Measurements from ENCODE around the gene WDR55. TPM values are rescaled to one million over a fixed set of nuclear protein-coding genes. Genes with fewer than 3 reads are reported as not detected.
"Not testable (repeated sequence)": the region's sequence is repeated elsewhere in the genome, so short reads cannot be mapped to it uniquely, and the experiment has no call there.

Gene WDR55
- total RNA-seq = 10 to 100 TPM; 18.9 to 19.8 TPM

GRCh38 chr5:140664359-140665119 lies at the start of gene WDR55:
Gene WDR55 (plus strand): TSS chr5:140664904. CDS start chr5:140664913, 9 bp downstream.
- DNase-seq = peak; percentile 97
- intact Hi-C loops (cut with micrococcal nuclease) = loop anchor here (1.0 kb wide), 8 partner anchors 17 to 489 kb away; partner anchors contain the start of genes ANKHD1, APBB3, CYSTM1 and HARS1

DNA sequence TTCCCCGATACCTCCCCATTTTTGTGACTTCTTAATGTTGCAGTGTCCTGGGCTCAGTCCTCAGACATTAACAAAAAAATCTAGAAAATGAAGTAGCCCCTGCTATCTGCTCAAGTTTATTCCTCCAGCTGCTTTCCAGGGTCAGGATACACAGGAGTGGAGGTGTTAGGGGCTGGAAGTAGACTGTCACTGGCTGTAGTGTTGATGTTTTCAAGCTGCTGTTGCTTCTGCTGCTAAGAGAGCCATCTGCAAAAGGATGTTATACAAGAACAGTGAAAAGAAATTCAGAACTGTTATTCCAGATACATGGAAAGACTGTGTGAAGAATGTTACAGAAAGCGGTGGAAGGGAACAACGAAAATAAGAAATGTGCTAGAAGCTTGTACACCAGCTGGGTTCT lies 42.4 kb upstream of the WDR55 start:
- Mint-ChIP-seq H3K36me3 (ENCODE audit: low read depth) (no peaks in the 10 kb centered on the region), H3K4me3 (no peak overlapping the region), H3K4me1 (ENCODE audit: low read depth) (no peaks in the 10 kb centered on the region), H3K27me3 (ENCODE audit: low read depth) (peaks cover 2% of the 10 kb centered on the region), H3K9me3 (no peaks in the 10 kb centered on the region), H3K27ac (no peak overlapping the region)
- CTCF ChIA-PET = interaction anchor here (1.2 kb wide), 1 partner anchor 10 kb away, joined by 3 read pairs; the partner anchor contains the start of gene CD14
- no peak for DNase-seq
- intact Hi-C loops (cut with micrococcal nuclease) = no loop called here

More at GRCh38 chr5:140664359-140665119, at the start of gene WDR55:
- peak within 1 kb of the TSS; percentile 97 for H3K4me3 Mint-ChIP-seq
- no peaks in the 10 kb centered on the region for H3K27me3 Mint-ChIP-seq (ENCODE audit: low read depth)
- H3K9me3 Mint-ChIP-seq = no peaks in the 10 kb centered on the region
- H3K36me3 Mint-ChIP-seq (ENCODE audit: low read depth) = peaks cover 38% of the 10 kb centered on the region
- H3K27ac Mint-ChIP-seq = peak within 1 kb of the TSS; percentile 91
- H3K4me1 Mint-ChIP-seq (ENCODE audit: low read depth) = peaks cover 33% of the 10 kb centered on the region
- CTCF ChIA-PET = interaction anchor here (1.0 kb wide), 1 partner anchor 303 kb away, joined by 5 read pairs; no protein-coding TSS in a partner anchor

DNA sequence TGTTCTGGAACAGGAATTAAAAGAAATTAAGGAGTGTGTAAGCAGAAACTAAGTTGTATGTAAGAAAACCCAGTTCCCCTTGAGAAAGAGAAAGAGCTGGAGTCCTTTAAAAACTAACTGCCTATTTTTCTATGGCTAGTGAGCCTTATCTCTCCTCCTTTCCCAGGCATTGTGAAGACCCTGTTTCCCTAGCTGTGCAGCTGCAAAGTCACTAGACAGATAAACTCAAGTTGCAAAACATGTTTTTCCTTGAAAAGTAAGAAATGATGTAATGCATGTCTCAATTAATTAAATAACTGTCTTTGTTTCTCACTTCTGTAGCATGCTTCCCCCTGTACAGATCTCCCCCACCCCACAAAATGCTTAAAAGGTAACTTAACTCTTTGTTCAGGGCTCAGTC lies 41.6 kb upstream of the WDR55 start:
- H3K27me3 Mint-ChIP-seq (ENCODE audit: low read depth); H3K27ac Mint-ChIP-seq; H3K4me3 Mint-ChIP-seq; H3K9me3 Mint-ChIP-seq; H3K36me3 Mint-ChIP-seq (ENCODE audit: low read depth); H3K4me1 Mint-ChIP-seq (ENCODE audit: low read depth); DNase-seq; intact Hi-C loops (cut with micrococcal nuclease): not testable (repeated sequence)
- CTCF ChIA-PET = interaction anchor here (1.2 kb wide), 1 partner anchor 10 kb away, joined by 3 read pairs; the partner anchor contains the start of gene CD14

DNA sequence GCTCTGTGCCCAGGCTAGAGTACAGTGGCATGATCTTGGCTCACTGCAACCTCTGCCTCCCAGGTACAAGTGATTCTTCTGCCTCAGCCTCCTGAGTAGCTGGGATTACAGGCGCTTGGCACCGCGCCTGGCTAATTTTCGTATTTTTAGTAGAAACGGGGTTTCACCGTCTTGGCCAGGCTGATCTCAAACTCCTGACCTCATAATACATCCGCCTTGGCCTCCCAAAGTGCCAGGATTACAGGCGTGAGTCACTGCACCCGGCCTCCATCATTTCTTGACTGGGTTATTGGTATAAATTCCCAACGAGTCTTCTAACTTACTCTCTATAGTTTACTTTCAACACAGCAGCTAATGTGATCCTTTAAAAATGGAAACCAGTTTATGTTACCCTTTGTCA lies 39.8 kb upstream of the WDR55 start:
- H3K9me3 Mint-ChIP-seq; DNase-seq; H3K27me3 Mint-ChIP-seq (ENCODE audit: low read depth); H3K36me3 Mint-ChIP-seq (ENCODE audit: low read depth); H3K4me3 Mint-ChIP-seq; H3K4me1 Mint-ChIP-seq (ENCODE audit: low read depth); H3K27ac Mint-ChIP-seq; intact Hi-C loops (cut with micrococcal nuclease): not testable (repeated sequence)
- CTCF ChIA-PET = interaction anchor here (0.6 kb wide), 1 partner anchor 55 kb away, joined by 3 read pairs; no protein-coding TSS in a partner anchor

DNA sequence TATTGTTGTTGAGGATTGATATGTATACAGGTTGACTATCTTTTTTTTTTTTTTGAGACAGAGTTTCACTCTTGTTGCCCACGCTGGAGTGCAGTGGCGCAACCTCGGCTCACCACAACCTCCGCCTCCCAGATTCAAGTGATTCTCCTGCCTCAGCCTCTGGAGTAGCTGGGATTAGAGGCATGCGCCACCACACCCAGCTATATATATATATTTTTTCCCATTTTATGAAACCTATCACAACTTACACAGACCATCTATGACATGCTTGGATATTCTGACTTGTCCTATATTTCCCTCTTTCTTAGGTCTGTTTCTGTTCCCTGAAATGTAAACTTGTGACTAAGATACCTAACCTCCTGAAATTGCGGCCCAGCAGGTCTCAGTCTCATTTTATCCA lies 36.7 kb upstream of the WDR55 start:
- Mint-ChIP-seq H3K4me3 (no peak overlapping the region), H3K4me1 (ENCODE audit: low read depth) (peaks cover 13% of the 10 kb centered on the region), H3K27me3 (ENCODE audit: low read depth) (peaks cover 9% of the 10 kb centered on the region), H3K27ac (no peak overlapping the region), H3K9me3 (no peaks in the 10 kb centered on the region), H3K36me3 (ENCODE audit: low read depth) (no peaks in the 10 kb centered on the region)
- DNase-seq = no peak
- intact Hi-C loops (cut with micrococcal nuclease) = no loop called here
- CTCF ChIA-PET = no interaction called here

- Mint-ChIP-seq H3K4me1 (ENCODE audit: low read depth) (peaks cover 19% of the 10 kb centered on the region), H3K27ac (no peak overlapping the region), H3K36me3 (ENCODE audit: low read depth) (no peaks in the 10 kb centered on the region), H3K27me3 (ENCODE audit: low read depth) (peaks cover 9% of the 10 kb centered on the region), H3K9me3 (no peaks in the 10 kb centered on the region), H3K4me3 (no peak overlapping the region)
- no peak for DNase-seq
- CTCF ChIA-PET = interaction anchor here (0.6 to 0.7 kb wide), 2 partner anchors 12 to 14 kb away, joined by 3 read pairs; no protein-coding TSS in a partner anchor
- intact Hi-C loops (cut with micrococcal nuclease) = no loop called here
Measured at GRCh38 chr5:140628711-140629110, 36.0 kb upstream of the WDR55 start.

DNA sequence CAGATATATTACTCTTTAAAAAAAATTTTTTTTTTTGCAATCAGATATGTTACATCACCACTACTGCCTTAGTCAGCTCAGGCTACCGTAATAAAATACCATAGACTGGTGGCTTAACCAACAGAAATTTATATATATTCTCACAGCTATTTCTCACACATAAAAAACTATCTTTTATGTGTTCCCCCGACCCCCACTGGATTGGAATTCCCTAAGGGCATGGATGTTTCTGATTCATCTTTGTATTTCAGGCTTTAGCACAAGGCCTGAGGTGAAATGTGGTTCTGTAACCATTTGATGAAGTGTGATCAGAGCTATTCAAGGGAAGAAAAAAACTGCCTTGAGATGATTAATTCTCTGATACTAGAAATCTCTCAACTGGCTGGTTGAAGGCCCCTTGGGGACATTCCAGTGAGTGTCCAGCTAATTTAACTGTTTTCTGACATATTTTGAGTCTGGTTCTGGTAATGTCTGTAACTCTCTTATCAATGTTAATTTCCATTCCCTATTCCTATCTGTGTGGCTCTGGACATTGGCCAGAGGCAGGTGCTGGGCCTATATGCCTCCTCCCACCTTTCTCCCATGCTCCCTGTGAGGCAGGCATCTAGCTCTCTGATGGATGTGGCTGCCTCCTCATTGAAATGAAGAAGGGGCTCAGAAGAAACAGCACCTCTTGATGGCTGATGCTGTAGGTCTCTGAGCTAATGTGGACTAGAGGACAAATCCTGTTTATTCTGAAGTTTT lies 34.2 kb upstream of the WDR55 start:
- Mint-ChIP-seq H3K9me3 (no peaks in the 10 kb centered on the region), H3K4me3 (no peak overlapping the region), H3K4me1 (ENCODE audit: low read depth) (peaks cover 25% of the 10 kb centered on the region), H3K36me3 (ENCODE audit: low read depth) (no peaks in the 10 kb centered on the region), H3K27ac (no peak overlapping the region), H3K27me3 (ENCODE audit: low read depth) (peaks cover 9% of the 10 kb centered on the region)
- CTCF ChIA-PET = interaction anchor here (0.5 to 1.7 kb wide), 5 partner anchors 26 to 492 kb away, joined by 3 to 6 read pairs (median 3); partner anchors contain the start of gene EIF4EBP3
- intact Hi-C loops (cut with micrococcal nuclease) = no loop called here
- no peak for DNase-seq

- H3K9me3 Mint-ChIP-seq = no peaks in the 10 kb centered on the region
- H3K4me3 Mint-ChIP-seq = no peak overlapping the region
- H3K36me3 Mint-ChIP-seq (ENCODE audit: low read depth) = no peaks in the 10 kb centered on the region
- H3K4me1 Mint-ChIP-seq (ENCODE audit: low read depth) = peaks cover 27% of the 10 kb centered on the region
- peaks cover 9% of the 10 kb centered on the region for H3K27me3 Mint-ChIP-seq (ENCODE audit: low read depth)
- no peak for DNase-seq
- CTCF ChIA-PET = interaction anchor here (1.3 to 1.7 kb wide), 2 partner anchors 26 to 91 kb away, joined by 3 to 5 read pairs; no protein-coding TSS in a partner anchor
- intact Hi-C loops (cut with micrococcal nuclease) = no loop called here
- no peak overlapping the region for H3K27ac Mint-ChIP-seq
Measured at GRCh38 chr5:140631036-140631417, 33.7 kb upstream of the WDR55 start.

- Mint-ChIP-seq H3K4me1 (ENCODE audit: low read depth) (peaks cover 27% of the 10 kb centered on the region), H3K9me3 (no peaks in the 10 kb centered on the region), H3K27me3 (ENCODE audit: low read depth) (peaks cover 9% of the 10 kb centered on the region), H3K27ac (no peak overlapping the region), H3K4me3 (peak overlapping the region; percentile 83), H3K36me3 (ENCODE audit: low read depth) (no peaks in the 10 kb centered on the region)
- intact Hi-C loops (cut with micrococcal nuclease) = no loop called here
- DNase-seq = peak; percentile 48
- CTCF ChIA-PET = interaction anchor here (1.1 to 1.9 kb wide), 6 partner anchors 10 to 268 kb away, joined by 3 to 5 read pairs (median 4); partner anchors contain the start of genes ANKHD1 and SRA1
Measured at GRCh38 chr5:140631831-140632365, 32.8 kb upstream of the WDR55 start.

DNA sequence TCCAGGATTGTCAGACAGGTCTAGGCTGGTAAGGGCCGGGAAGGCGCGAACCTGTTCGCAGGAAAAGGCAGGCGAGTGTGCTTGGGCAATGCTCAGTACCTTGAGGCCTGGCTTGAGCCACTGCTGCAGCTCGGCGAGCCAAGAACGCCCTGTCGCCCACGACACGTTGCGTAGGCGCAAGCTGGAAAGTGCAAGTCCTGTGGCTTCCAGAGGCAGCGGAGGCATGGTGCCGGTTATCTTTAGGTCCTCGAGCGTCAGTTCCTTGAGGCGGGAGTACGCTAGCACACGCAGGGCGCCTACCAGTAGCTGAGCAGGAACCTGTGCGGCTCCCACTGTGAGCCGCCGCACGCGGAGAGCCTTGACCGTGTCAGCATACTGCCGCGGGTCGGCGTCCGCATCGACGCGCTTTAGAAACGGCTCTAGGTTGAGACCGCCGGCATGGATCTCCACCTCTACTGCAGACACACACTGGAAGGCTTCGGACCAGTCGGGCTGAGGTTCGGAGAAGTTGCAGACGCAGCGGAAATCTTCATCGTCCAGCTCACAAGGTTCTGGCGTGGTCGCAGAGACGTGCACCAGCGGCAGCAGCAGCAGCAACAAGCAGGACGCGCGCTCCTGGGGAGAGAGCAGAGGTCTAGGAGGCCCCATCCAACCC lies 32.2 kb upstream of the WDR55 start:
- peak overlapping the region; percentile 83 for H3K4me3 Mint-ChIP-seq
- peaks cover 27% of the 10 kb centered on the region for H3K4me1 Mint-ChIP-seq (ENCODE audit: low read depth)
- CTCF ChIA-PET = interaction anchor here (0.6 to 1.9 kb wide), 8 partner anchors 10 to 278 kb away, joined by 3 to 4 read pairs (median 3); partner anchors contain the start of genes ANKHD1, APBB3 and SRA1
- intact Hi-C loops (cut with micrococcal nuclease) = no loop called here
- peak; percentile 61 for DNase-seq
- no peaks in the 10 kb centered on the region for H3K36me3 Mint-ChIP-seq (ENCODE audit: low read depth)
- no peaks in the 10 kb centered on the region for H3K9me3 Mint-ChIP-seq
- no peak overlapping the region for H3K27ac Mint-ChIP-seq
- H3K27me3 Mint-ChIP-seq (ENCODE audit: low read depth) = peaks cover 9% of the 10 kb centered on the region

DNA sequence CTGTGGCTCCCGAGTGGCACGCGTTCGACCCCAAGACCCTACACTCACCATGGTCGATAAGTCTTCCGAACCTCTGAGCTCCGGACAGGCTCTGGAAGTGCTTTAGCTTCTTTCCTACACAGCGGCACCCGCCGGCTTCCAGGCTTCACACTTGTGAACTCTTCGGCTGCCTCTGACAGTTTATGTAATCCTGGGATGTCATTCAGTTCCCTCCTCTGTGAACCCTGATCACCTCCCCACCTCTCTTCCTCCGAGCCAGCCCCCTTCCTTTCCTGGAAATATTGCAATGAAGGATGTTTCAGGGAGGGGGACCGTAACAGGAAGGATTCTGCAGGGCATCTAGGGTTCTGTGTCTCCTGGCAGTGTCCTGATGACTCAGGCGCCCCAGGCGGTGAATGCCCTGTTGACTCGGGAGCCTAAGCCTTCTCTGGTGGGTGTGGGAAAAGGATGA lies 31.7 kb upstream of the WDR55 start, which contains the start of gene CD14:
CD14 (minus strand) TSS at position 155 of the 451 bp plus-strand sequence; CDS start at position 51, 104 bp downstream.
- peaks cover 9% of the 10 kb centered on the region for H3K27me3 Mint-ChIP-seq (ENCODE audit: low read depth)
- DNase-seq = peak; percentile 36
- peak within 1 kb of the TSS; percentile 83 for H3K4me3 Mint-ChIP-seq
- peaks cover 28% of the 10 kb centered on the region for H3K4me1 Mint-ChIP-seq (ENCODE audit: low read depth)
- CTCF ChIA-PET = interaction anchor here (1.0 to 1.9 kb wide), 7 partner anchors 11 to 269 kb away, joined by 3 to 4 read pairs (median 3); partner anchors contain the start of genes ANKHD1, APBB3 and SRA1
- no peak within 1 kb of the TSS for H3K27ac Mint-ChIP-seq
- H3K9me3 Mint-ChIP-seq = no peaks in the 10 kb centered on the region
- intact Hi-C loops (cut with micrococcal nuclease) = no loop called here
- no peaks in the 10 kb centered on the region for H3K36me3 Mint-ChIP-seq (ENCODE audit: low read depth)
